Measurements from ENCODE around the gene AP3S2. TPM values are rescaled to one million over a fixed set of nuclear protein-coding genes. Genes with fewer than 3 reads are reported as not detected.

Gene AP3S2
- total RNA-seq, 6 experiments from 2014 or later, result 30.9 to 37.9 (median 33.4) TPM

DNA sequence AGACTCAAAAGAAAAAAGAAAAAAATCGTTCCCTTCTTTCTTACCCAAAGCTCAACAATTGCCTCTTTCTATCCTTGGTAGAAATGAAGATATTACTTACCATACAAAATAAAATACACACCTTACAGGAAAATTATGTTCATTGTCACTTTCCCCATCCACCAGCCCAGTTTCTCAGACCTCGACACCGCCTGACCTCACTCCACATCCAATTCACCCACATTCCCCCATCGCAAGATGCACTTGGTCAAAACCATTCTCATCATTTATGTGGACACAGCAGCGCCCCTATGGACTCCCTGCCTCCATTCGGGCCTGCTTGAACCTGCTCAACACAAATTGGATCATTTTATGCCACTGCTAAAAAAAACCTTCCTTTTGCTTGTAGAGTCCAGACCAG, 86.1 kb downstream of the AP3S2 start:
- no peaks in the 10 kb centered on the region; the same call in none of the 2 replicates for H3K27me3 Mint-ChIP-seq (ENCODE audit: insufficient read depth)
- H3K27ac Mint-ChIP-seq, result peak overlapping the region; percentile 24
- H3K4me3 Mint-ChIP-seq, result no peak overlapping the region
- no peak for TF ChIP-seq CTCF (IDR thresholded peaks at IDR 0.05)
- no peak for DNase-seq
- peaks cover 56% of the 10 kb centered on the region for H3K4me1 Mint-ChIP-seq (ENCODE audit: low read depth)
- peaks cover 28% of the 10 kb centered on the region for H3K36me3 Mint-ChIP-seq (ENCODE audit: low read depth)
- no peaks in the 10 kb centered on the region for H3K9me3 Mint-ChIP-seq

DNA sequence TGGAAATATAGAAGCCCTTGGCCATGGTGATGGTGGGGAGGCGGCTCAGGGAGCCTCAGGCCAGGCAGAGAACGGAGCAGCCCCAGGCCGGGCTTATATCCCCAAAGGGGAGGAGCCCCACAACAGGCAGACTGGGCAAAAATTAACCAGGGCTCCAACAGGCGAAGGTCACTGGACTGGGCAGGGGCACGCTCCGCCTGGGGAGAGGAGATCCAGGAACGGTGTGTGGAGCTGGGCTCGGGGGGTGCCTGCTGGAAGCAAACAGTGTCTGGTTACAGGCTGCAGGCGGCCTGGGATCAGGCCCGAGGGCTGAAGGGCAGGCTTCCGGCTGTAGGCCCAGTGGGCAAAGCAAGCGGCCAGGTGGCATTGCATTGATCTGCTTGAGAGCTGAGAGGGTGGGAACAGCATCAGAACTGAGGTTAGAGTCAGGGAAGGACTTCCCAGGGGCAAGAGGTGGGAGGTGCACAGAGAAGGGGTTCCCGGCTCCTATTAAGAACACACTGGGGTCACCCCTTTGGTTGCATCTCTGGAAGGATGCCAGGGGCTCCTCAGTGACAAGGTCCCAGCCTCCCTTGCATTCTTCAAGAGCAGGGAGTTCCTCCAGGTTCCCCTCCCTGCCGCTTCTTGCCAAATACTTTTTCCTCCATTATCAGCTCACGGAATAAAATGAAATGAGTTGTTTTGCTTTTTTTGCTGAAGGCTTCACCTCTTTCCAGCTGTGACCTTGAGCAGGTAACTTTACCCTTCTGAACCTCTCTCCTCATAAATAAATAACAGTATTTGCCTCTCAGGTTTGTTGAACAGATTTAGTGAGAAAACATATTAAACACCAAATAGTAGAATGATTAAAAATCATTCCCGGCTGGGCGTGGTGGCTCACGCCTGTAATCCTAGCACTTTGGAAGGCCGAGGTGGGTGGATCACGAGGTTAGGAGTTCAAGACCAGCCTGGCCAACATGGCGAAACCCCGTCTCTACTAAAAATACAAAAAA, 86.9 kb downstream of the AP3S2 start:
- Mint-ChIP-seq H3K27me3 (ENCODE audit: insufficient read depth) (no peaks in the 10 kb centered on the region; the same call in none of the 2 replicates), H3K4me1 (ENCODE audit: low read depth) (peaks cover 47% of the 10 kb centered on the region), H3K4me3 (no peak overlapping the region), H3K36me3 (ENCODE audit: low read depth) (peaks cover 26% of the 10 kb centered on the region), H3K27ac (peak overlapping the region; percentile 24), H3K9me3 (no peaks in the 10 kb centered on the region)
- DNase-seq, result no peak
- TF ChIP-seq CTCF (IDR thresholded peaks at IDR 0.05), result no peak

DNA sequence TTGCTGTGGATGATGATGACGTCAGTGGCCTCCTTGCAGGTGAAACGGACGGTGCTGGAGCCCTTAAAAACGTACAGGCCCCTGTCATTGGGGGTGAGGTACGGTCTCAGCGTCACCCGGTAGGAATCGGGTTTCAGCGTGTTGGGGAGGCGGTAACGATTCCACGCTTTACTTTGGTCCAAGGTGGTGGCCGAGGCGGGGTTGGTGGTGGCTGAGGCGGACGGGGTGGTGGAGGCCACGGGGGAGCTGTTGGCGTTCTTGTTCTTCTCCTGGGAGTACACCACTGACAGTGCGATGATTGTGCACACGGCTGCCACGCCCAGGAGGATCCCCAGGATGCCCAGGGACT, 87.6 kb downstream of the AP3S2 start:
- Mint-ChIP-seq H3K9me3 (no peaks in the 10 kb centered on the region), H3K27me3 (ENCODE audit: insufficient read depth) (no peaks in the 10 kb centered on the region; the same call in none of the 2 replicates), H3K4me3 (no peak overlapping the region), H3K4me1 (ENCODE audit: low read depth) (peaks cover 40% of the 10 kb centered on the region), H3K27ac (peak overlapping the region; percentile 13; the same call in 1 of the 2 replicates), H3K36me3 (ENCODE audit: low read depth) (peaks cover 22% of the 10 kb centered on the region)
- DNase-seq, result no peak
- no peak for TF ChIP-seq CTCF (IDR thresholded peaks at IDR 0.05)

DNA sequence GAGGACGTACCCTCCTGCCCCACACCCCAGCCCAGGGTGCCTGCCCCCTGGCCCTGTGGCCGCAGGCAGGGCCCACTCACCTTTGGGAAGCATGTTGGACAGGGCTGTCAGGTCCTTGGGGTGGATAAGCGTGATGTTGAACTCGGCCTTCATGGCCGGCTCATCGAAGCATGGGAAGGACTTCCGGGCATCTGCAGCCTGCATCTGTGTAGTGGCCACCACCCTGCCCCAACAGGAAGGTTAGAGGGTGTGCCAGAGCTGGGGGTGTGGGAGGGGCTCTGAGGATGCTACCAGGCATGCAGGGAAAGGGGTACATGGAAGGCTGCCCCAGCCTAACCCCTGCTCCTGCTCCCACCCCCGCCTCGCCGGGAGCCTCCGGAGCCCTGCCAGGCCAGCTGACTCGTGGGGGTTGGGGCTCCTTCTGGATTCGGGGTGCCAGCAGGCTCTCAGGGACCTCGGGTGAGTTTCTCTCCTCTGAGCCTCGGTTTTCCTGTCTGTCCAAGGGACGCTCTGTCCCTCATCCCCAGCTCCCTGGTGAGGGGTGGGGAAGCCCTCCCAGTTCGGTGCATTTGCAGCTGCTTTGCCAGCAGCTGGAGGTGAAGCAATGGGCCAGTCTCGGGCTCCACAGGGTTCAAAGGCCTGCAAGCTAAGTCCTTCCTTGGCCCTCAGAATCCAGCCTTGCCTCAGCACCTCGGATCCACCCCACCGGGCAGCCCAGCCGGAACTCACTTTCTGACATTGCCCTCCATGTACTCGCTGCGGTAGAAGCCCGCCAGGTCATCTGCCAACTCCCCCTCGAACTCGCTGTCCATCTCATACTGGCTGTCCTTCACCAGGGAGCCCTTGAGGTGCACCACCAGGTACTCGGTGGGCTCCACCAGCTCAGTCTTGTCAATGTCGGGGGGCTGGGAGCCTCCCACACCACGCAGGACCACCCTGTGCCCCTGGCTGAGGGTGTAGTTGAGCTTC, 88.3 kb downstream of the AP3S2 start:
- no peak for DNase-seq
- Mint-ChIP-seq H3K27ac (peak overlapping the region; percentile 13; the same call in 1 of the 2 replicates), H3K27me3 (ENCODE audit: insufficient read depth) (no peaks in the 10 kb centered on the region; the same call in none of the 2 replicates), H3K9me3 (no peaks in the 10 kb centered on the region), H3K36me3 (ENCODE audit: low read depth) (peaks cover 16% of the 10 kb centered on the region), H3K4me3 (no peak overlapping the region), H3K4me1 (ENCODE audit: low read depth) (peaks cover 34% of the 10 kb centered on the region)
- TF ChIP-seq CTCF (IDR thresholded peaks at IDR 0.05), result no peak

All from HFFc6 (cell line).